ENCODE measurements around the gene GSK3B.
"Not testable (repeated sequence)": the region's sequence is repeated elsewhere in the genome, so short reads cannot be mapped to it uniquely, and the experiment has no call there.

GSK3B gene

DNA sequence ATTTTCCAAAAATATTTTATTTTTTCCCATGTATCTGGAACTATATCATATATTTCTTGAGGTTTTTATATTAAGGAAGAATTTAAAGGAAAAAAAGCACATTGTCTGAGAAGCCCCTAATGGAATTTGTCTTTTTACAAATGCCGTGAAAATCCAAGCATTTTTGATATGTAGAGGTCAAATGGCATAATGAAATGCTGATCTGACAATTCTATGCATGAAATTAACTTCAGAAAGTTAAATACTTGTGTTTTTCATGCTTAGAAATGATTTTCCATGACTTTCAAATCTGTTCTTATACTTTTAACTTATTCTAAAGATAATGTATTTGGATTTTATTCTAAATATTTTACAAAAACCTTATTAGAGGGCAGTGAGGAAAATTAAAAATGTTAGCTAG lies 193.1 kb downstream of the GSK3B start:
- peaks cover 3 to 26% (median 14%) of the 10 kb centered on the region in 5 donors for H3K36me3 ChIP-seq (ENCODE audit: control insufficient read depth in 5 of 5, insufficient read depth in 5 of 5, low read length in 5 of 5)
- H3K27me3 ChIP-seq (ENCODE audit: control insufficient read depth in 5 of 5, insufficient read depth in 4 of 5, low read length in 5 of 5), result no peaks in the 10 kb centered on the region
- H3K9ac ChIP-seq (ENCODE audit: low read length in 5 of 5), result no peak overlapping the region
- no peak overlapping the region for H3K27ac ChIP-seq (ENCODE audit: low read depth, low read length)
- no peaks in the 10 kb centered on the region for H3K4me1 ChIP-seq (ENCODE audit: control insufficient read depth in 5 of 5, insufficient read depth in 5 of 5, low read length in 5 of 5)
- no peak overlapping the region for H3K4me3 ChIP-seq (ENCODE audit: low read depth in 1 of 5, low read length in 5 of 5)
- H3K9me3 ChIP-seq (ENCODE audit: control insufficient read depth in 5 of 5, low read length in 5 of 5), result no peaks in the 10 kb centered on the region

GRCh38 chr3:119899192-119899511 lies 195.1 kb downstream of the GSK3B start:
- Histone ChIP-seq H3K36me3 (ENCODE audit: control insufficient read depth in 5 of 5, insufficient read depth in 5 of 5, low read length in 5 of 5) (peaks cover 3 to 24% (median 9%) of the 10 kb centered on the region in 5 donors), H3K4me1 (ENCODE audit: control insufficient read depth in 5 of 5, insufficient read depth in 5 of 5, low read length in 5 of 5) (peaks cover 0 to 3% (median 0%) of the 10 kb centered on the region in 5 donors), H3K27me3 (ENCODE audit: control insufficient read depth in 5 of 5, insufficient read depth in 4 of 5, low read length in 5 of 5) (no peaks in the 10 kb centered on the region), H3K9ac (ENCODE audit: low read length in 5 of 5) (no peak overlapping the region), H3K9me3 (ENCODE audit: control insufficient read depth in 5 of 5, low read length in 5 of 5) (no peaks in the 10 kb centered on the region), H3K4me3 (ENCODE audit: low read depth in 1 of 5, low read length in 5 of 5) (no peak overlapping the region), H3K27ac (ENCODE audit: low read depth, low read length) (no peak overlapping the region)

DNA sequence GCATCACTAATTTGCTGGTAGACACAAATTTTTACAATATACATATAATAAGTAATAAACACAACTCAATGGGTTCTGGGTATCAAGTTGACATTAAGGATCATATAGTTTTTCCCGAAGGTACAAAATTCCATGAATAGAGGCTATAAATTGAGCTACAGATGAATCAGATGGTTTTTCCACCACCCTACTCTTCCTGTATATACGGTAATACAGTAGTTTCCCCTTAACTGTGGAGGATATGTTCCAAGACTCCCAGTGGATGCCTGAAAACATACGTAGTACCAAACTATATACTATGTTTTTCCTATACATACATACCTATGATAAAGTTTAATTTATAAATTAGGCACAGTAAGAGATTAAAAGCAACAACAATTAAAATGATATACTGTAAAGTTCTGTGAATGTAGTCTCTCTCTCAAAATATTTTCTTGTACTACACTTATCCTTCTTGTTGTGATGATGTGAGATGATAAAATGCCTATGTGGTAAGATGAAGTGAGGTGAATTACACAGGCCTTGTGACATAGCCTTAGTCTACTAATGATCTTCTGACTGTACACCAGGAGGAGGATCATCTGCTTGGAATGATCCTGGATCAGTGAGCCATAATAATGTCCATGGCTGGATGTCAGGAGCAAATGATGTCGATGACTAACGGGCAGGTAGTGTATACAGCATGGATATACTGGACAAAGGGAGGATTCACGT lies 195.6 kb downstream of the GSK3B start:
- Histone ChIP-seq H3K27me3 (ENCODE audit: control insufficient read depth in 5 of 5, insufficient read depth in 4 of 5, low read length in 5 of 5) (no peaks in the 10 kb centered on the region), H3K9me3 (ENCODE audit: control insufficient read depth in 5 of 5, low read length in 5 of 5) (no peaks in the 10 kb centered on the region), H3K4me1 (ENCODE audit: control insufficient read depth in 5 of 5, insufficient read depth in 5 of 5, low read length in 5 of 5) (peaks cover 0 to 3% (median 0%) of the 10 kb centered on the region in 5 donors), H3K36me3 (ENCODE audit: control insufficient read depth in 5 of 5, insufficient read depth in 5 of 5, low read length in 5 of 5) (peaks cover 3 to 21% (median 11%) of the 10 kb centered on the region in 5 donors), H3K4me3 (ENCODE audit: low read depth in 1 of 5, low read length in 5 of 5) (no peak overlapping the region), H3K9ac (ENCODE audit: low read length in 5 of 5) (no peak overlapping the region), H3K27ac (ENCODE audit: low read depth, low read length) (no peak overlapping the region)

DNA sequence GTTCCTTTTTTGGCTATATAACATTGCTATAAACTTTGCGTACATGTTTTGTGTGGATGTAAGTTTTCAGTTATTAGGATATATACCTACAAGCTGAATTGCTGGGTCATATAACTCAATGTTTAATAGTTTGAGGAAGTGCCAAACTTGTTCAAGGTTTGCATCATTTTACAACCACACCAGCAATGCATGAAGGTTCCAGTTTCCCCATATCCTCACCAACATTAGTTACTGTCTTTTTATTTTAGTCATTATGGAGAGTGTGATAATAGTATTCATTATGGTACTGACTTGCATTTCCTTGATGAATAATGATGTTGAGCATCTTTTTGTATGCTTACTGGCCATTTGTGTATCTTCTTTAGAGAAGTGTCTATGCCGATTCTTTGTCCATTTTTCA lies 200.1 kb downstream of the GSK3B start:
- peaks cover 3 to 25% (median 8%) of the 10 kb centered on the region in 5 donors for H3K36me3 ChIP-seq (ENCODE audit: control insufficient read depth in 5 of 5, insufficient read depth in 5 of 5, low read length in 5 of 5)
- H3K4me1 ChIP-seq (ENCODE audit: control insufficient read depth in 5 of 5, insufficient read depth in 5 of 5, low read length in 5 of 5), result peaks cover 0 to 9% (median 3%) of the 10 kb centered on the region in 5 donors
- no peaks in the 10 kb centered on the region for H3K9me3 ChIP-seq (ENCODE audit: control insufficient read depth in 5 of 5, low read length in 5 of 5)
- no peak overlapping the region for H3K27ac ChIP-seq (ENCODE audit: low read depth, low read length)
- H3K9ac ChIP-seq (ENCODE audit: low read length in 5 of 5), result no peak overlapping the region
- no peak overlapping the region for H3K4me3 ChIP-seq (ENCODE audit: low read depth in 1 of 5, low read length in 5 of 5)
- H3K27me3 ChIP-seq (ENCODE audit: control insufficient read depth in 5 of 5, insufficient read depth in 4 of 5, low read length in 5 of 5), result no peaks in the 10 kb centered on the region

DNA sequence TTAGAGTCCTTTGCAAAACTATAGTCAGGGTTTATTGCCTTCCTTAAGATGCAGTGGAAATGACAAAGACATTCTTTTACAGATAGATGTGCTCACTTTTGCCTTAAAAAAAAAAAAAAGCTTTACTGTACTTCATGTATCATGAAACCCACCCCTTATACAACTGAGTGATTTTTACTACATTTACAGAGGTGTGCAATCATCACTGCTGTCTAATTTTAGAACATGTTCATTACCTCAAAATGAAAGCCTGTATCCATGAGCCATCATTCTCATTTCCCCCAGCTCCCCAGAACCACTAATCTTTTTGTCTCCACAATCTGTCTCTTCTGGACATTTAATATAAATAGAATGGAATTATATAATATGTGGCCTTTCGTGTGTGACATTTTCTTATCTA lies 200.5 kb downstream of the GSK3B start:
- Histone ChIP-seq H3K4me3 (ENCODE audit: low read depth in 1 of 5, low read length in 5 of 5) (no peak overlapping the region), H3K9ac (ENCODE audit: low read length in 5 of 5) (no peak overlapping the region), H3K36me3 (ENCODE audit: control insufficient read depth in 5 of 5, insufficient read depth in 5 of 5, low read length in 5 of 5) (peaks cover under 1 to 25% (median 5%) of the 10 kb centered on the region in 5 donors), H3K27ac (ENCODE audit: low read depth, low read length) (no peak overlapping the region), H3K9me3 (ENCODE audit: control insufficient read depth in 5 of 5, low read length in 5 of 5) (peaks cover 2 to 3% (median 3%) of the 10 kb centered on the region in 5 donors), H3K27me3 (ENCODE audit: control insufficient read depth in 5 of 5, insufficient read depth in 4 of 5, low read length in 5 of 5) (no peaks in the 10 kb centered on the region), H3K4me1 (ENCODE audit: control insufficient read depth in 5 of 5, insufficient read depth in 5 of 5, low read length in 5 of 5) (peaks cover 0 to 9% (median 3%) of the 10 kb centered on the region in 5 donors)

GRCh38 chr3:119891944-119892721 lies 202.1 kb downstream of the GSK3B start:
- H3K4me1 ChIP-seq (ENCODE audit: control insufficient read depth in 5 of 5, insufficient read depth in 5 of 5, low read length in 5 of 5), result peaks cover 0 to 9% (median 3%) of the 10 kb centered on the region in 5 donors
- H3K9ac ChIP-seq (ENCODE audit: low read length in 5 of 5), result no peak overlapping the region
- no peak overlapping the region for H3K4me3 ChIP-seq (ENCODE audit: low read depth in 1 of 5, low read length in 5 of 5)
- peaks cover 0 to 17% (median 4%) of the 10 kb centered on the region in 5 donors for H3K36me3 ChIP-seq (ENCODE audit: control insufficient read depth in 5 of 5, insufficient read depth in 5 of 5, low read length in 5 of 5)
- H3K27me3 ChIP-seq (ENCODE audit: control insufficient read depth in 5 of 5, insufficient read depth in 4 of 5, low read length in 5 of 5), result no peaks in the 10 kb centered on the region
- H3K27ac ChIP-seq (ENCODE audit: low read depth, low read length), result no peak overlapping the region
- H3K9me3 ChIP-seq (ENCODE audit: control insufficient read depth in 5 of 5, low read length in 5 of 5), result peaks cover 3 to 8% (median 4%) of the 10 kb centered on the region in 5 donors

DNA sequence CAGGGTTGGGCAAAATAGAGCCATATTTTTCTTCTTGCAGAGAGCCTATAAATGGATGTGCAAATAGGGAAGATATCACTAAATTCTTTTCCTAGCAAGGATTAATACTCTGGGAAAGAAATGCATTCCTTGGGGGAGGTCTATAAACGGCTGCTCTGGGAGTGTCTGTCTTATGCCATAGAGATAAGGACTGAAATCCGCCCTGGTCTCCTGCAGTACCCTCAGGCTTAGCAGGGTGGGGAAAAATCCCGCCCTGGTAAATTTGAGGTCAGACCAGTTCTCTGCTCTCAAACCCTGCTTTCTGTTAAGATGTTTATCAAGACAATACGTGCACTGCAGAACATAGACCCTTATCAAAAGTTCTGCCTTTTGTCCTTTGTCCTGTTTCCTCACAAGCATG lies 205.6 kb downstream of the GSK3B start:
- not testable (repeated sequence) for H3K27ac ChIP-seq (ENCODE audit: low read depth, low read length); H3K9me3 ChIP-seq (ENCODE audit: control insufficient read depth in 5 of 5, low read length in 5 of 5)

DNA sequence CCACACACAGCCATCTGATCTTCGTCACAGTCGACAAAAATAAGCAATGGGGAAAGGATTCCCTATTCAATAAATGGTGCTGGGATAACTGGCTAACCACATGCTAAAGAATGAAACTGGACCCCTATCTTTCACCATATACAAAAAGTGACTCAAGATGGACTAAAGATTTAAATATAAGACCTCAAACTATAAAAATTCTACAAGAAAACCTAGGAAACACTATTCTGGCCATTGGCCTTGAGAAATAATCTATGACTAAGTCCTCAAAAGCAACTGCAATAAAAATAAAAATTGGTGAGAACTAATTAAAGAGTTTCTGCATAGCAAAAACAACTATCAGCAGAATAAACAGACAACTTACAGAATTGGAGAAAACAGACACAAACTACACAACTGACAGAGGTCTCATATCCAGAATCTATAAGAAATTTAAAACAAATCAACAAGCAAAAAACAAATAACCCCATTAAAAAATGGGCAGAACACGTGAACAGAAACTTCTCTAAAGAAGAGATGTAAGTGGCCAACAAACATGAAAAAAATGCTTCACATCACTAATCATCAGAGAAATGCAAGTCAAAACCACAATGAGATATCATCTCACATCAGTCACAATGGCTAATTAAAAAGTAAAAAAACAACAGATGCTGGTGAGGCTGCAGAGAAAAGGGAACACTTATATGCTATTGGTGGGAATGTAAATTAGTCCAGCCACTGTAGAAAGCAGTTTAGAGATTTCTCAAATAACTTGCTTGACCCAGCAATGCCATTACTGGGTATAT lies 208.3 kb downstream of the GSK3B start:
- H3K4me1 ChIP-seq (ENCODE audit: control insufficient read depth in 5 of 5, insufficient read depth in 5 of 5, low read length in 5 of 5), result peaks cover 0 to 4% (median 0%) of the 10 kb centered on the region in 5 donors
- no peak overlapping the region for H3K27ac ChIP-seq (ENCODE audit: low read depth, low read length)
- H3K9ac ChIP-seq (ENCODE audit: low read length in 5 of 5), result no peak overlapping the region
- no peaks in the 10 kb centered on the region for H3K27me3 ChIP-seq (ENCODE audit: control insufficient read depth in 5 of 5, insufficient read depth in 4 of 5, low read length in 5 of 5)
- H3K4me3 ChIP-seq (ENCODE audit: low read depth in 1 of 5, low read length in 5 of 5), result no peak overlapping the region
- H3K36me3 ChIP-seq (ENCODE audit: control insufficient read depth in 5 of 5, insufficient read depth in 5 of 5, low read length in 5 of 5), result peaks cover 0 to 10% (median 4%) of the 10 kb centered on the region in 5 donors
- peaks cover 3 to 8% (median 4%) of the 10 kb centered on the region in 5 donors for H3K9me3 ChIP-seq (ENCODE audit: control insufficient read depth in 5 of 5, low read length in 5 of 5)

More for the DNA sequence above, 205.6 kb downstream of the GSK3B start:
- not testable (repeated sequence) for H3K27me3 ChIP-seq (ENCODE audit: control insufficient read depth in 5 of 5, insufficient read depth in 4 of 5, low read length in 5 of 5); H3K36me3 ChIP-seq (ENCODE audit: control insufficient read depth in 5 of 5, insufficient read depth in 5 of 5, low read length in 5 of 5); H3K9ac ChIP-seq (ENCODE audit: low read length in 5 of 5); H3K4me1 ChIP-seq (ENCODE audit: control insufficient read depth in 5 of 5, insufficient read depth in 5 of 5, low read length in 5 of 5); H3K4me3 ChIP-seq (ENCODE audit: low read depth in 1 of 5, low read length in 5 of 5)

GRCh38 chr3:119884161-119884557 lies 210.1 kb downstream of the GSK3B start:
- Histone ChIP-seq H3K9ac (ENCODE audit: low read length in 5 of 5) (no peak overlapping the region), H3K9me3 (ENCODE audit: control insufficient read depth in 5 of 5, low read length in 5 of 5) (peaks cover 3 to 8% (median 4%) of the 10 kb centered on the region in 5 donors), H3K27me3 (ENCODE audit: control insufficient read depth in 5 of 5, insufficient read depth in 4 of 5, low read length in 5 of 5) (no peaks in the 10 kb centered on the region), H3K27ac (ENCODE audit: low read depth, low read length) (no peak overlapping the region), H3K4me1 (ENCODE audit: control insufficient read depth in 5 of 5, insufficient read depth in 5 of 5, low read length in 5 of 5) (peaks cover 0 to 4% (median 0%) of the 10 kb centered on the region in 5 donors), H3K4me3 (ENCODE audit: low read depth in 1 of 5, low read length in 5 of 5) (no peak overlapping the region), H3K36me3 (ENCODE audit: control insufficient read depth in 5 of 5, insufficient read depth in 5 of 5, low read length in 5 of 5) (peaks cover 4 to 20% (median 9%) of the 10 kb centered on the region in 5 donors)

Data from subcutaneous abdominal adipose tissue (tissue), 5 donors.